GM12878 (cell line): ENCODE results near the gene INCA1. TPM values are rescaled to one million over a fixed set of nuclear protein-coding genes. Genes with fewer than 3 reads are reported as not detected.
A peak's percentile ranks its signal among the peaks of the same experiment; 100 is the strongest.

ENCODE experiments used
- BCL3 ChIP-seq: IDR thresholded peaks from 2 replicates; pipeline ENCODE4 v1.6.1; 2011; ENCODE audit warnings: borderline replicate concordance, low read depth, mild to moderate bottlenecking, moderate library complexity, low read length; ENCODE audit not compliant: insufficient read depth, poor library complexity, severe bottlenecking
- CREM ChIP-seq: IDR thresholded peaks from 2 replicates; pipeline ENCODE4 v1.6.1; 2014; ENCODE audit warnings: antibody characterized with exemption, low read depth
- EED ChIP-seq: sonication (generic); IDR thresholded peaks from 2 replicates; pipeline ENCODE4 v1.6.1; 2016; ENCODE audit warnings: antibody characterized with exemption, low read depth
- HDAC6 ChIP-seq: fragments of 200-600 bp; sonication (generic); IDR thresholded peaks from one replicate; pipeline ENCODE4 v1.8.0; 2017; ENCODE audit warnings: antibody characterized with exemption; ENCODE audit not compliant: unreplicated experiment
- HDGF ChIP-seq: fragments of 450-650 bp; IDR thresholded peaks from 2 replicates; pipeline ENCODE4 v1.6.1; 2016; ENCODE audit warnings: antibody characterized with exemption
- KLF5 ChIP-seq: fragments of 450-650 bp; IDR thresholded peaks from 2 replicates; pipeline ENCODE4 v1.6.1; 2014; ENCODE audit warnings: mild to moderate bottlenecking; ENCODE audit not compliant: partially characterized antibody
- MTA2 ChIP-seq: fragments of 450-650 bp; IDR thresholded peaks from 2 replicates; pipeline ENCODE4 v1.6.1; 2016; ENCODE audit warnings: low read depth, mild to moderate bottlenecking, moderate library complexity
- PML ChIP-seq: IDR thresholded peaks from 2 replicates; pipeline ENCODE4 v1.6.1; 2012; ENCODE audit warnings: low read length, inconsistent platforms
- RELA ChIP-seq: fragments of 450-650 bp; IDR thresholded peaks from 2 replicates; pipeline ENCODE4 v1.8.0; 2014; ENCODE audit warnings: borderline replicate concordance; ENCODE audit not compliant: partially characterized antibody
- SIX5 ChIP-seq: IDR thresholded peaks from 2 replicates; pipeline ENCODE4 v1.6.1; 2011; ENCODE audit warnings: mild to moderate bottlenecking, low read depth, low read length, moderate library complexity; ENCODE audit not compliant: severe bottlenecking
- SMAD1 ChIP-seq: fragments of 450-650 bp; IDR thresholded peaks from 2 replicates; pipeline ENCODE4 v1.6.1; 2018; ENCODE audit warnings: mild to moderate bottlenecking, low read depth; ENCODE audit not compliant: partially characterized antibody
- SMAD5 ChIP-seq: IDR thresholded peaks from 2 replicates; pipeline ENCODE4 v1.6.1; 2016; ENCODE audit warnings: antibody characterized with exemption, low read depth
- TBL1XR1 ChIP-seq: IDR thresholded peaks from 2 replicates; pipeline ENCODE4 v1.6.1; 2012; ENCODE audit warnings: low read depth, low read length, improper control_type of control experiment
- ZSCAN29 ChIP-seq: fragments of 450-650 bp; IDR thresholded peaks from 2 replicates; pipeline ENCODE4 v1.6.1; 2017; ENCODE audit warnings: mild to moderate bottlenecking, moderate library complexity
- ZZZ3 ChIP-seq: IDR thresholded peaks from 2 replicates; pipeline ENCODE4 v1.6.1; 2011; ENCODE audit warnings: low read depth; ENCODE audit not compliant: control insufficient read depth, insufficient read length
- polyA plus RNA-seq, 11 experiments: library from polyadenylated mRNA; depleted of rRNA in 4 of 11; unstranded in 6 of 11; stranded (reverse) in 5 of 11; fragments of >200 nt; fragmentation: Nextera tagmentation in 4 of 11; fragmentation: Illumina TruSeq in 1 of 11; extraction: Ambion mirVana in 4 of 11; extraction: Trizol in 1 of 11; gene quantifications; 1 replicate in 1 of 11; 2 replicates in 10 of 11; pipeline versions ENCODE4 v1.2.1 to v1.2.3, GENCODE V29; 2011 to 2016; ENCODE audit warnings: inconsistent platforms in 2 of 11, missing spikeins in 2 of 11, low read depth in 1 of 11
- total RNA-seq, 4 experiments: library from RNA; depleted of rRNA in 3 of 4; stranded (reverse); fragments of >200 nt in 3 of 4; fragmentation: Illumina TruSeq in 1 of 4; extraction: Trizol in 1 of 4; gene quantifications; 2 replicates each; pipeline versions ENCODE4 v1.2.1 to v1.2.3, GENCODE V29; 2013 to 2021
- TF ChIP-seq, protein P1 (sequence below): fragments of 450-650 bp; IDR thresholded peaks from 2 replicates; pipeline ENCODE4 v1.6.1; 2017; ENCODE audit warnings: mild to moderate bottlenecking

INCA1 gene
- total and polyA plus RNA-seq, 10 of the 15 experiments (the other 5 are each of a cell fraction or from before 2014, with no cell fraction given) = 0.19 to 1.8 (median 0.45) TPM

DNA sequence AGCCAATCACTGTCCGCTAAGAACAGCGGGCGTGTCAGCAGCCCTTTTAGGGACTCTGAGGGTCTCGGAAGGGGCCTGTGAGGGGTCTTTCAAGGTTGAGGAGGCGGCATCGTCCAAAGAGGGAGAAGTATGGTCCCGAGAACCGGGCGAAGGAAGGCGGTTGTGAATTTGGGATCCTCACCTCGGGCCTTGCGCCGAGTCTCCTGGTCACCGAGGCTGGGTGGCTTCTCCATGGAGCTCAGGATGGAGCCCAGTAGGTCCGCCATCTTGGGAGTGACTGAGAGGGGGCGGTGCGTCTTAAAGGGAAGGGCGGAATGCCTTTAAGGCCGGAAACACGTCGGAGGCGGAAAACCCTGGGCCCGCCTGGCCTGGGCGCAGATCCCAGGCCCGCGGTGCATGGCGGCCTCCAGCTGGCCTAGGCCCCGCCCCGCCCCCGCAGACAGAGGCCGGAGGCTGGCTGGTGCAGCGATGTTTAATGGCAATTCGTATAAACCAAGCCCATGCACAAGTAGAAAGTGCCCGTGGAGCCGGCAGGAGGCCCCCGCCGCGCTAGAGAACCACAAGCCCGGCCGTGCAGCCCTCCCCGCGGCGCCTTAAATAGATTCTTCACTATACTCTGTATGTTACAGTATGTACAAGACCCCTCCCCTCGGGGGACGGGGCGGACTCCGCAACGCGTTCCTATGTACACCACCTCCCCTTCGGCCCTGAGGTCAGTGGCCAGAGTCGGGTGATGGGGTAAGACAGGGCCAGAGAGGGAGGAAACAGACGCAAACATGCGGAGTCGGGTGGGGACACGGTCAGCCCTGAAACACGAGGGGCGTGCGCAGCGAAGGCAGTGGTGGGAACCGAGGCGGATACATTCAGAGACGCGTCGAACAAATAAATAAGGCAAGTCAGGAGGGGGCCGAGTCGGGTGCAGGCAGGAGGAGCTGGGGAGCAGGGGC is 29.5 kb downstream of the INCA1 start, which contains the start of gene SPAG7 (continued):
- TF ChIP-seq ZZZ3 = no peak
- TF ChIP-seq SMAD5 = peak; percentile 90; the same call in 1 of the 2 replicates
- no peak for TF ChIP-seq RELA
- no peak for TF ChIP-seq ZSCAN29
- TF ChIP-seq TBL1XR1 = 0 out of 2 replicates have a peak, but pooled peaks have one; percentile 45
- peak; percentile 15 for TF ChIP-seq SIX5
- TF ChIP-seq HDGF = peak; percentile 81; the same call in 1 of the 2 replicates
- peak; percentile 14 for TF ChIP-seq KLF5
- TF ChIP-seq EED = no peak
- TF ChIP-seq BCL3 = peak; percentile 67
- no peak for TF ChIP-seq HDAC6
- peak; percentile 36; the same call in 1 of the 2 replicates for TF ChIP-seq MTA2
- TF ChIP-seq SMAD1 = peak; percentile 67
- peak; percentile 93 for TF ChIP-seq PML
- peak; percentile 24 for TF ChIP-seq CREM
- TF ChIP-seq, protein P1, sequence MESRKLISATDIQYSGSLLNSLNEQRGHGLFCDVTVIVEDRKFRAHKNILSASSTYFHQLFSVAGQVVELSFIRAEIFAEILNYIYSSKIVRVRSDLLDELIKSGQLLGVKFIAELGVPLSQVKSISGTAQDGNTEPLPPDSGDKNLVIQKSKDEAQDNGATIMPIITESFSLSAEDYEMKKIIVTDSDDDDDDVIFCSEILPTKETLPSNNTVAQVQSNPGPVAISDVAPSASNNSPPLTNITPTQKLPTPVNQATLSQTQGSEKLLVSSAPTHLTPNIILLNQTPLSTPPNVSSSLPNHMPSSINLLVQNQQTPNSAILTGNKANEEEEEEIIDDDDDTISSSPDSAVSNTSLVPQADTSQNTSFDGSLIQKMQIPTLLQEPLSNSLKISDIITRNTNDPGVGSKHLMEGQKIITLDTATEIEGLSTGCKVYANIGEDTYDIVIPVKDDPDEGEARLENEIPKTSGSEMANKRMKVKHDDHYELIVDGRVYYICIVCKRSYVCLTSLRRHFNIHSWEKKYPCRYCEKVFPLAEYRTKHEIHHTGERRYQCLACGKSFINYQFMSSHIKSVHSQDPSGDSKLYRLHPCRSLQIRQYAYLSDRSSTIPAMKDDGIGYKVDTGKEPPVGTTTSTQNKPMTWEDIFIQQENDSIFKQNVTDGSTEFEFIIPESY = no peak
- TF ChIP-seq, all 136 proteins: peak for 61
